Small intestine (tissue), 7 donors: ENCODE results near the gene SPHK2. TPM values are rescaled to one million over a fixed set of nuclear protein-coding genes. Genes with fewer than 3 reads are reported as not detected.
"Not testable (repeated sequence)": the region's sequence is repeated elsewhere in the genome, so short reads cannot be mapped to it uniquely, and the experiment has no call there.

Experiments used
- DNase-seq, 2 donors: peaks; one replicate each; pipeline versions ENCODE4 v3.0.0 to v3.0.0-alpha.2; 2013
- FAIRE-seq: peaks from 2 replicates; lab custom pipeline; 2012; peaks lifted over from hg19 to GRCh38; lab: Jason Lieb, UNC
- H3K27ac ChIP-seq, 3 donors: one replicate each; pipeline ENCODE4 v1.5.1; 2013; ENCODE audit warnings: low read length in 2 of 3, mild to moderate bottlenecking in 2 of 3, control low read depth in 1 of 3, inconsistent platforms in 1 of 3, low read depth in 1 of 3, moderate library complexity in 1 of 3
- H3K27me3 ChIP-seq, 3 donors: one replicate each; pipeline ENCODE4 v1.6.1; 2013; ENCODE audit warnings: low read length in 3 of 3, inconsistent platforms in 1 of 3; ENCODE audit not compliant: control insufficient read depth in 3 of 3, insufficient read depth in 3 of 3
- H3K36me3 ChIP-seq, 3 donors: one replicate each; pipeline ENCODE4 v1.6.1; 2013; ENCODE audit warnings: low read length in 3 of 3, inconsistent platforms in 1 of 3, low read depth in 1 of 3, mild to moderate bottlenecking in 1 of 3, moderate library complexity in 1 of 3; ENCODE audit not compliant: control insufficient read depth in 3 of 3, insufficient read depth in 2 of 3
- H3K4me1 ChIP-seq, 3 donors: one replicate each; pipeline ENCODE4 v1.6.1; 2013; ENCODE audit warnings: low read length in 2 of 3, inconsistent platforms in 1 of 3, low read depth in 1 of 3, mild to moderate bottlenecking in 1 of 3, moderate library complexity in 1 of 3; ENCODE audit not compliant: control insufficient read depth in 3 of 3, insufficient read depth in 2 of 3
- H3K4me3 ChIP-seq, 3 donors: one replicate each; pipeline ENCODE4 v1.5.1; 2013; ENCODE audit warnings: low read length in 3 of 3, control low read depth in 1 of 3, inconsistent platforms in 1 of 3, low read depth in 1 of 3, mild to moderate bottlenecking in 1 of 3, moderate library complexity in 1 of 3
- H3K9me3 ChIP-seq, 2 donors: one replicate each; pipeline ENCODE4 v1.6.1; 2013; ENCODE audit warnings: low read depth in 1 of 2, low read length in 1 of 2; ENCODE audit not compliant: control insufficient read depth in 2 of 2, insufficient read depth in 1 of 2
- WGBS, 3 donors: extraction: QIAGEN DNeasy Blood & Tissue Kit; methylation state at CpG; one replicate each; pipeline ENCODE4 v1.1.7; 2013; 5-methylcytosine and 5-hydroxymethylcytosine counted together
- polyA plus RNA-seq, 4 donors: library from polyadenylated mRNA; stranded (reverse) in 3 of 4; unstranded in 1 of 4; fragments of 200-250 nt in 3 of 4; fragments of 120-200 nt in 1 of 4; gene quantifications; one replicate each; pipeline versions ENCODE4 v1.2.1 to v1.2.3, GENCODE V29; 2013
- donor health status: healthy with polysubstance abuse.
- donor health status: control.
- donor health status: control.
- donor health status: Bipolar disorder and iron deficiency.
- donor health status: healthy.

SPHK2 gene
- polyA plus RNA-seq, 4 donors = 22.1 to 85.7 (median 49.9) TPM

- WGBS, 3 donors = 88 to 96% (median 92%) methylated on average over 18 to 19 of the region's 19 CpGs
- Histone ChIP-seq H3K27me3 (no peaks in the 10 kb centered on the region), H3K4me3 (no peak overlapping the region), H3K4me1 (peaks cover 0 to 54% (median 2%) of the 10 kb centered on the region in 3 donors), H3K36me3 (peaks cover 0 to 3% (median 0%) of the 10 kb centered on the region in 3 donors), H3K27ac (no peak overlapping the region), H3K9me3 (no peaks in the 10 kb centered on the region)
- no peak for DNase-seq
- no peak for FAIRE-seq
Observed at GRCh38 chr19:48674216-48674809, 55.0 kb downstream of the SPHK2 start.

- no peak overlapping the region for H3K4me3 ChIP-seq
- H3K9me3 ChIP-seq = no peaks in the 10 kb centered on the region
- H3K27me3 ChIP-seq = no peaks in the 10 kb centered on the region
- WGBS, 3 donors = 36 to 39% (median 39%) methylated on average over 28 of the region's 28 CpGs
- peaks cover 0 to 54% (median 2%) of the 10 kb centered on the region in 3 donors for H3K4me1 ChIP-seq
- FAIRE-seq = no peak
- DNase-seq = peak; percentile 87 to 93
- H3K27ac ChIP-seq = peak overlapping the region in 1 of 3 donors; percentile 94
- peaks cover 0 to 3% (median 0%) of the 10 kb centered on the region in 3 donors for H3K36me3 ChIP-seq
Observed at GRCh38 chr19:48674921-48675824, 55.9 kb downstream of the SPHK2 start.

- H3K4me3 ChIP-seq = no peak overlapping the region
- peaks cover 0 to 3% (median 0%) of the 10 kb centered on the region in 3 donors for H3K36me3 ChIP-seq
- peak overlapping the region; percentile 73 to 94 (median 82) for H3K27ac ChIP-seq
- no peak for FAIRE-seq
- DNase-seq = no peak
- no peaks in the 10 kb centered on the region for H3K9me3 ChIP-seq
- H3K4me1 ChIP-seq = peaks cover 0 to 43% (median 2%) of the 10 kb centered on the region in 3 donors
- WGBS, 3 donors = 74 to 82% (median 78%) methylated on average over 17 of the region's 17 CpGs
- no peaks in the 10 kb centered on the region for H3K27me3 ChIP-seq
Observed at GRCh38 chr19:48676487-48676886, 57.2 kb downstream of the SPHK2 start.

GRCh38 chr19:48676887-48677286 lies 57.6 kb downstream of the SPHK2 start:
- H3K9me3 ChIP-seq = no peaks in the 10 kb centered on the region
- H3K36me3 ChIP-seq = peaks cover 0 to 3% (median 0%) of the 10 kb centered on the region in 3 donors
- DNase-seq (peak; percentile 91 to 95), FAIRE-seq (no peak)
- H3K27ac ChIP-seq = peak overlapping the region; percentile 73 to 94 (median 82)
- 18 to 66% (median 45%) methylated on average over 13 of the region's 13 CpGs for whole genome bisulfite sequencing, 3 donors
- H3K4me3 ChIP-seq = no peak overlapping the region
- H3K4me1 ChIP-seq = peaks cover 0 to 43% (median 2%) of the 10 kb centered on the region in 3 donors
- H3K27me3 ChIP-seq = no peaks in the 10 kb centered on the region

- Histone ChIP-seq H3K27me3 (no peaks in the 10 kb centered on the region), H3K4me3 (no peak overlapping the region), H3K36me3 (peaks cover 0 to 3% (median 0%) of the 10 kb centered on the region in 3 donors), H3K9me3 (no peaks in the 10 kb centered on the region), H3K4me1 (peaks cover 0 to 44% (median 2%) of the 10 kb centered on the region in 3 donors), H3K27ac (peak overlapping the region; percentile 90 to 94 (median 91))
- DNase-seq = peak; percentile 91 to 98
- FAIRE-seq = no peak
- 7 to 46% (median 35%) methylated on average over 4 of the region's 4 CpGs for WGBS, 3 donors
Observed at GRCh38 chr19:48678201-48678600, 58.9 kb downstream of the SPHK2 start.

GRCh38 chr19:48680006-48680405 lies 60.7 kb downstream of the SPHK2 start:
- H3K4me1 ChIP-seq = peaks cover 0 to 53% (median 4%) of the 10 kb centered on the region in 3 donors
- 89 to 94% (median 94%) methylated on average over 15 to 17 of the region's 19 CpGs for WGBS, 3 donors
- FAIRE-seq, H3K36me3 ChIP-seq, H3K27ac ChIP-seq, H3K9me3 ChIP-seq, H3K27me3 ChIP-seq, DNase-seq, H3K4me3 ChIP-seq: not testable (repeated sequence)

Other genes with a start within 250 kb of the SPHK2 start
- gene KDELR1, start 228.0 kb upstream of the SPHK2 start, polyA plus RNA-seq = 100 to 1,000 TPM in 3 of 4 donors, 10 to 100 TPM in 1; 95.4 to 288 (median 166) TPM
- under 1 TPM in 2 of 4 donors, not detected in 2; 0.25 to 0.27 TPM for gene GRIN2D, start 225.8 kb upstream of the SPHK2 start, polyA plus RNA-seq
- 10 to 100 TPM in 2 of 4 donors, 1 to 10 TPM in 2; 5.6 to 19.5 (median 12.8) TPM for gene GRWD1, start 173.5 kb upstream of the SPHK2 start, polyA plus RNA-seq
- gene KCNJ14, start 163.9 kb upstream of the SPHK2 start, polyA plus RNA-seq = under 1 TPM; 0.22 to 0.80 (median 0.35) TPM
- 10 to 100 TPM; 44.3 to 55.1 (median 54.8) TPM for gene CYTH2, start 150.1 kb upstream of the SPHK2 start, polyA plus RNA-seq
- gene LMTK3, start 107.7 kb upstream of the SPHK2 start, polyA plus RNA-seq = 1 to 10 TPM; 3.6 to 7.6 (median 7.1) TPM
- gene SULT2B1, start 67.3 kb upstream of the SPHK2 start, polyA plus RNA-seq = 10 to 100 TPM in 3 of 4 donors, 1 to 10 TPM in 1; 3.4 to 28.1 (median 12.3) TPM
- 1 to 10 TPM in 1 of 4 donors, under 1 TPM in 1, not detected in 2; 0.22 to 4.9 TPM for gene SPACA4, start 12.8 kb upstream of the SPHK2 start, polyA plus RNA-seq
- gene FAM83E, start 4.4 kb upstream of the SPHK2 start, polyA plus RNA-seq = 100 to 1,000 TPM in 1 of 4 donors, 10 to 100 TPM in 3; 76.6 to 104 (median 93.5) TPM
- gene RPL18, start 328 bp upstream of the SPHK2 start, polyA plus RNA-seq = 1,000 to 10,000 TPM; 2,041 to 3,184 (median 2,596) TPM
- gene DBP, start 17.9 kb downstream of the SPHK2 start, polyA plus RNA-seq = 10 to 100 TPM in 3 of 4 donors, 1 to 10 TPM in 1; 7.1 to 40.3 (median 23.9) TPM
- 10 to 100 TPM in 1 of 4 donors, 1 to 10 TPM in 3; 3.8 to 21.2 (median 6.5) TPM for gene CA11, start 26.7 kb downstream of the SPHK2 start, polyA plus RNA-seq
- under 1 TPM in 2 of 4 donors, not detected in 2; 0.24 to 0.32 TPM for gene NTN5, start 53.5 kb downstream of the SPHK2 start, polyA plus RNA-seq
- gene FUT2, start 76.5 kb downstream of the SPHK2 start, polyA plus RNA-seq = 100 to 1,000 TPM in 3 of 4 donors, 10 to 100 TPM in 1; 64.8 to 201 (median 117) TPM
- 1 to 10 TPM in 2 of 4 donors, under 1 TPM in 1, not detected in 1; 0.89 to 7.7 (median 1.1) TPM for gene MAMSTR, start 100.2 kb downstream of the SPHK2 start, polyA plus RNA-seq
- gene RASIP1, start 121.1 kb downstream of the SPHK2 start, polyA plus RNA-seq = 10 to 100 TPM in 1 of 4 donors, 1 to 10 TPM in 3; 1.3 to 13.5 (median 4.1) TPM
- under 1 TPM in 2 of 4 donors, not detected in 2; 0.31 to 0.45 TPM for gene IZUMO1, start 127.4 kb downstream of the SPHK2 start, polyA plus RNA-seq
- gene FUT1, start 133.1 kb downstream of the SPHK2 start, polyA plus RNA-seq = 1 to 10 TPM in 2 of 4 donors, under 1 TPM in 2; 0.22 to 7.8 (median 1.1) TPM
- under 1 TPM in 1 of 4 donors, not detected in 3; 0.09 TPM for gene FGF21, start 136.0 kb downstream of the SPHK2 start, polyA plus RNA-seq
- gene BCAT2, start 191.5 kb downstream of the SPHK2 start, polyA plus RNA-seq = 10 to 100 TPM; 16.2 to 70.9 (median 30.2) TPM
- 100 to 1,000 TPM in 1 of 4 donors, 10 to 100 TPM in 1, 1 to 10 TPM in 1, not detected in 1; 4.4 to 102 (median 11.6) TPM for gene HSD17B14, start 217.0 kb downstream of the SPHK2 start, polyA plus RNA-seq
- 10 to 100 TPM in 2 of 4 donors, 1 to 10 TPM in 2; 4.0 to 20.3 (median 12.8) TPM for gene PLEKHA4, start 249.1 kb downstream of the SPHK2 start, polyA plus RNA-seq